OCI-LY1 (cell line): ENCODE measurements around the gene PDE9A.

ENCODE experiments used
- H2AFZ ChIP-seq: fragments of 200-600 bp; sonication (generic), shearing (Covaris generic); 2 replicates; pipeline ENCODE4 v1.6.0; 2014; ENCODE audit warnings: antibody characterized with exemption, mild to moderate bottlenecking, low read length
- H3F3A ChIP-seq: fragments of 200-600 bp; sonication (generic), shearing (Covaris generic); 2 replicates; pipeline ENCODE4 v1.6.0; 2014; ENCODE audit warnings: mild to moderate bottlenecking, antibody characterized with exemption, low read length, moderate library complexity; ENCODE audit not compliant: insufficient read depth
- H3K27ac ChIP-seq: fragments of 200-600 bp; sonication (generic); 2 replicates; pipeline ENCODE4 v1.5.1; 2014; ENCODE audit warnings: low read length, mixed run types, mild to moderate bottlenecking, low read depth; ENCODE audit not compliant: poor library complexity, severe bottlenecking
- H3K27me3 ChIP-seq: fragments of 200-600 bp; sonication (generic); 2 replicates; pipeline ENCODE4 v1.6.0; 2014; ENCODE audit warnings: antibody characterized with exemption, mild to moderate bottlenecking, low read length, moderate library complexity; ENCODE audit not compliant: insufficient read depth
- H3K36me3 ChIP-seq: fragments of 200-600 bp; sonication (generic); 2 replicates; pipeline ENCODE4 v1.6.1; 2014; ENCODE audit warnings: mild to moderate bottlenecking, antibody characterized with exemption, low read length, moderate library complexity, mixed read lengths; ENCODE audit not compliant: insufficient read depth
- H3K4me1 ChIP-seq: fragments of 200-600 bp; sonication (generic); 2 replicates; pipeline ENCODE4 v1.5.1; 2014; ENCODE audit warnings: mild to moderate bottlenecking, low read length, moderate library complexity; ENCODE audit not compliant: insufficient read depth, severe bottlenecking
- H3K4me2 ChIP-seq: fragments of 200-600 bp; sonication (generic), shearing (Covaris generic); 2 replicates; pipeline ENCODE4 v1.6.1; 2014; ENCODE audit warnings: low read length
- H3K4me3 ChIP-seq: fragments of 200-600 bp; sonication (generic); 2 replicates; pipeline ENCODE4 v1.5.1; 2014; ENCODE audit warnings: low read length, low read depth, mild to moderate bottlenecking, mixed read lengths; ENCODE audit not compliant: poor library complexity, severe bottlenecking
- H3K79me2 ChIP-seq: fragments of 200-600 bp; shearing (Covaris generic); 2 replicates; pipeline ENCODE4 v1.6.1; 2016; ENCODE audit warnings: mixed run types, low read length, mixed read lengths; ENCODE audit not compliant: insufficient read depth
- H3K9ac ChIP-seq: fragments of 200-600 bp; sonication (generic), shearing (Covaris generic); 2 replicates; pipeline ENCODE4 v1.6.1; 2014; ENCODE audit warnings: mild to moderate bottlenecking, low read length, mixed read lengths
- H3K9me2 ChIP-seq: fragments of 200-600 bp; sonication (generic), shearing (Covaris generic); 2 replicates; pipeline ENCODE4 v1.6.1; 2014; ENCODE audit warnings: low read depth, mild to moderate bottlenecking, low read length, mixed read lengths
- H3K9me3 ChIP-seq: fragments of 200-600 bp; shearing (Covaris generic); 2 replicates; pipeline ENCODE4 v1.6.1; 2014; ENCODE audit warnings: low read length, mixed read lengths
- H4K20me1 ChIP-seq: fragments of 200-600 bp; sonication (generic), shearing (Covaris generic); 2 replicates; pipeline ENCODE4 v1.6.0; 2016; ENCODE audit warnings: mild to moderate bottlenecking, low read length; ENCODE audit not compliant: insufficient read depth
- CTCF ChIP-seq: fragments of 200-600 bp; sonication (generic), shearing (Covaris generic); IDR thresholded peaks from 2 replicates; pipeline ENCODE4 v1.5.1; 2017; ENCODE audit warnings: mild to moderate bottlenecking, antibody characterized with exemption, low read length, moderate library complexity, mixed read lengths
- EZH2 ChIP-seq: fragments of 200-600 bp; sonication (generic), shearing (Covaris generic); IDR thresholded peaks from 2 replicates; pipeline ENCODE4 v1.8.0; 2017; ENCODE audit warnings: borderline replicate concordance, mixed run types, mild to moderate bottlenecking, antibody characterized with exemption, low read length, moderate library complexity, mixed read lengths

PDE9A gene

GRCh38 chr21:42699196-42699595 lies 45.8 kb downstream of the PDE9A start:
- H3K27ac ChIP-seq, result no peak overlapping the region
- H3K9me2 ChIP-seq, result no peaks in the 10 kb centered on the region
- no peak for TF ChIP-seq CTCF
- TF ChIP-seq EZH2, result no peak
- H3K9ac ChIP-seq, result no peak overlapping the region
- no peaks in the 10 kb centered on the region for H3K79me2 ChIP-seq
- H3K4me2 ChIP-seq, result no peak overlapping the region
- H2AFZ ChIP-seq, result no peak overlapping the region
- no peaks in the 10 kb centered on the region for H3F3A ChIP-seq
- H3K27me3 ChIP-seq, result no peaks in the 10 kb centered on the region; the same call in 1 of the 2 replicates
- no peaks in the 10 kb centered on the region for H4K20me1 ChIP-seq
- no peak overlapping the region for H3K4me3 ChIP-seq
- no peaks in the 10 kb centered on the region for H3K4me1 ChIP-seq
- no peaks in the 10 kb centered on the region for H3K36me3 ChIP-seq
- no peaks in the 10 kb centered on the region for H3K9me3 ChIP-seq

GRCh38 chr21:42701706-42702456 lies 48.5 kb downstream of the PDE9A start:
- no peak overlapping the region for H3K27ac ChIP-seq
- no peaks in the 10 kb centered on the region; the same call in 1 of the 2 replicates for H3K27me3 ChIP-seq
- no peaks in the 10 kb centered on the region for H3K4me1 ChIP-seq
- H3K9me3 ChIP-seq, result no peaks in the 10 kb centered on the region
- no peaks in the 10 kb centered on the region for H4K20me1 ChIP-seq
- no peak overlapping the region for H3K4me2 ChIP-seq
- TF ChIP-seq EZH2 (no peak), CTCF (no peak)
- no peaks in the 10 kb centered on the region for H3K9me2 ChIP-seq
- H3K4me3 ChIP-seq, result no peak overlapping the region
- no peaks in the 10 kb centered on the region for H3K36me3 ChIP-seq
- no peaks in the 10 kb centered on the region for H3F3A ChIP-seq
- H3K79me2 ChIP-seq, result no peaks in the 10 kb centered on the region
- H3K9ac ChIP-seq, result no peak overlapping the region
- H2AFZ ChIP-seq, result no peak overlapping the region

DNA sequence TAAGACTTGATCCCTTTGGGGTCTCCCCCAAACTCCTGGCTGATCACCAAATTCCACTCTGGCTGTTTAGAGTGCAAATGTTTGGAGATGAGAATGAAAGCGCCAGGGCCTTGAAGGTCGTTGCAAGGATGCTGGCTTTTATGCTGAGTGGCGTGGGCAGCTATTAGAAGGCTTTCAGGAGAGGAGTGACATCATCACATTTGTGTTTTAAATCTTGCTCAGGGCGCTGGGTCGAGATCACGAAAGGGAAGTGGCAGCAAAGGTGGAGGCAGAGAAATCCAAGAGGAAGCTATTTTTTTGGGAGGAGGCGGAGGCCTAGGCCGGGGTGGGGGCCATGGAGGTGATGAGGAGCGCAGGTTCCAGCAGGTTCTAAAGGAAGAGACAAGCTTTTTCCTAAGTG lies 49.3 kb downstream of the PDE9A start:
- H3K9ac ChIP-seq, result no peak overlapping the region
- no peaks in the 10 kb centered on the region for H4K20me1 ChIP-seq
- H2AFZ ChIP-seq, result no peak overlapping the region
- no peaks in the 10 kb centered on the region for H3F3A ChIP-seq
- no peaks in the 10 kb centered on the region; the same call in 1 of the 2 replicates for H3K27me3 ChIP-seq
- no peaks in the 10 kb centered on the region for H3K9me2 ChIP-seq
- H3K27ac ChIP-seq, result no peak overlapping the region
- H3K9me3 ChIP-seq, result no peaks in the 10 kb centered on the region
- no peak overlapping the region for H3K4me3 ChIP-seq
- TF ChIP-seq CTCF (no peak), EZH2 (no peak)
- no peaks in the 10 kb centered on the region for H3K4me1 ChIP-seq
- no peak overlapping the region for H3K4me2 ChIP-seq
- H3K79me2 ChIP-seq, result no peaks in the 10 kb centered on the region
- H3K36me3 ChIP-seq, result no peaks in the 10 kb centered on the region
